Activated naive CD4-positive, alpha-beta T cell treated with anti-CD3 and anti-CD28 coated beads, Interleukin-2, amount 50 U/mL, for 16 hours (primary cell): ENCODE data around the gene FUBP1.
"Not testable (repeated sequence)": the region's sequence is repeated elsewhere in the genome, so short reads cannot be mapped to it uniquely, and the experiment has no call there.

Experiments used
- DNase-seq: peaks from one replicate; pipeline ENCODE4 v3.0.0-alpha.2; 2020

FUBP1 gene

DNA sequence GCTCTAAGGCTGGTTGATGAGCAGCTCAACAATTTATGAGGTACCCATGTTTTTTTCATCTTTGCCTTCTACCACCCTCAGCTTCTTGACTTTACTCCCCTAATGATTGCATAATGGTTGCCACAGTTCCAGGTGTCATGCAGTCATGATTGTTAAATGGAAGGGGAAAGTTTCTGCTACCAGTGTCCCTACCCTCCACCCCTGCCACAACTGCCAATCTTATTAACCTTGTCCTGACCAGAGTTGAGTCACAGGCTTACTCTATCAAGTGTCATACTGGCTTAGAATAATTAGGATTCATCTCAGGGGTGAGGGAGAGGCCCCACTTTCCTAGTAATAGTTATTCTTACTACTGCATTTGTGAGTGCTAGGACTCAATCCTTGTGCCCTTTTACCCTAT is 7.9 kb upstream of the FUBP1 start:
- no peak for DNase-seq

DNA sequence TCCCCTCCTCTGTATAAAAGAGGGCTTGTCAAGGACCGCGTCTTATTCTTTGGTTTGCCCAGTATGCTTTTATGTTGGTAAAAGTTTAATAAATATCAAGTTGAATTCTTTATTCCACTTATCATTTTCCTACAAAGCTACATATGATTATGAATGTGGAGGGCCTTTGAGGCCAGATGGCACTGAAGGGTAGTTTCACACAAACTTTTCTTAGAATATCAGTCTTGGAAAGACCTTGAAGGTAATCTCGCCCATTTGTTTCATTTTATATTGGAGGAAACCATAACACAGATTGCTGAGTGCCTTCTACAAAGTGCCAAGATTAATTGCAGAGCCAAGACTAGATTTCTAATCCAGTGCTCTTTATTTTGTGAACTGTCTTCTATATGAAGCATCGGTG is 5.8 kb upstream of the FUBP1 start:
- DNase-seq = no peak

DNA sequence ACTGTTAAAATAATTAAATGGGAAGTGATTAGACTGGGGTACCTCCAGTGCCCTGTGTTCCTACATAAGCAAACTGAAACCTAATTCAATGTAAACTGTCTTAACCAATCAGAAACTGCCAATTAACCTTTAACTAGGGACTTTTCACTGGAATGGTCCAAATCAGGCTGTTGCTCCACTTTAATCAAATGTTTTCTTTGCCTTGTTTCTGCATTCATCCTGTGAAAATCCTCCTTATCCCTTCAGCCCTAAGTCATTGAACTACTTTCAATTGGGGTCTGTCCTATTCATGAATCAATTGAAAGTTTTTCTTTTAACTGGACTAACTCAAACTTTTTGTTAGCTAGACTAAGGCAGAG is 5.1 kb upstream of the FUBP1 start:
- no peak for DNase-seq

DNA sequence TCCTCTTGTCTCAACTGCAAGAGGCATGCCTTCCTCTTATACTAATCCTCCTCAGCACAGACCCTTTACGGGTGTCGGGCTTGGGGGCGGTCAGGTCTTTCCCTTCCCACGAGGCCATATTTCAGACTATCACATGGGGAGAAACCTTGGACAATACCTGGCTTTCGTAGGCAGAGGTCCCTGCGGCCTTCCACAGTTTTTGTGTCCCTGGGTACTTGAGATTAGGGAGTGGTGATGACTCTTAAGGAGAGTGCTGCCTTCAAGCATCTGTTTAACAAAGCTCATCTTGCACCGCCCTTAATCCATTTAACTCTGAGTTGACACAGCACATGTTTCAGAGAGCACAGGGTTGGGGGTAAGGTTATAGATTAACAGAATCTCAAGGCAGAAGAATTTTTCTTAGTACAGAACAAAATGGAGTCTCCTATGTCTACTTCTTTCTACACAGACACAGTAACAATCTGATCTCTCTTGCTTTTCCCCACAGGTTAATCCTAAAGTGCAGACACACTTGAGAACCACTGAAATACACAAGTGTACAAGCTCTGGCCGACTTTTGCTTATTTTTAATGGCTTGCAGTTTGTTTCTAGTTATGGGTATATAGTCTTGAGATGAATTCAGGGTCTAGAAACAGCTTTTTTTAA is 4.6 kb upstream of the FUBP1 start:
- not testable (repeated sequence) for DNase-seq

DNA sequence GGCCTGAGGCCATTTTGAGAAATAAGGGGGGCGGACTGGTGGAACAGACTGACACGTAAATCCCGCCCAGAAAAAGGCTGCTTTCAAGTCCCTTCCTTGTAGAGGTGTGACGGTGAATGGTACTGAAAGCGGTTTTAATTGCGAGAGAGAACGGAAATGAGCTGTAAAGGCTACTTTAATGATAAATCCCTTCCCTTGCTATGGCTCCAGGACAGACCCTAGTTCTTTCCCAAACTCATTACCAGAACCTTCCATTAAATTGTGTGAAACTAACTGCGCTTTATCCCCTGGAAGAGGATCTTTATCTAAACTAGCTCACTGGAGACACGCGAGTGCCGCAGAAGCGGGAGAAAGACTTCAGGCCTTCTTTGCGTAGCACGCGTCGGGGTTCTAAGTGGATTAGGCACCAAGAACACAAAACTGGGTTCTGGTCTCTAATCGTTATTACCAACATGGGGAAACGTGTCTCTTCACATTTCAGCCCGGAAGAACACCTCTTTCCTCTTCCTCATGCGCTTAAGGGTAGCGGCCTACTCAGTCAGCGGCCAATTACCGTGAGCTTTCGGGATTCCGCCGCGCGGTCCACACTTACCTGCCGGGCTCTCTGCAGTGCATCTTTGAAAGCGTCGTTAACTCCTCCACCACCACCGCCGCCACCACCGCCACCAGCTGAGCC is 441 bp downstream of the FUBP1 start:
- DNase-seq = peak; percentile 74

DNA sequence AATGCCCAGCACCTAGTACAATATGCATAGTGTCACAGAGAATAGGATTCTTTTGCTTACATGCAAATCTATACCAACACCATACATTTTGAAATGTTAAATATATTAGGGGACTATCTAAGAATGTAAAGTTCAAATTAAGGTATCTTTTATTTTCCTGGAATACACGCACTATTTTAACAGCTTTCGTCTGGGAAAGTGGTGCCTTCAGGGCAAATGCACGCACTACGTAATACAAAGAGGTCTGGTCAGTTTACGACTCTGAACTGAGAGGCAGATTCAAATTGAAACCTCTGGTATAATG is 931 bp downstream of the FUBP1 start:
- no peak for DNase-seq

DNA sequence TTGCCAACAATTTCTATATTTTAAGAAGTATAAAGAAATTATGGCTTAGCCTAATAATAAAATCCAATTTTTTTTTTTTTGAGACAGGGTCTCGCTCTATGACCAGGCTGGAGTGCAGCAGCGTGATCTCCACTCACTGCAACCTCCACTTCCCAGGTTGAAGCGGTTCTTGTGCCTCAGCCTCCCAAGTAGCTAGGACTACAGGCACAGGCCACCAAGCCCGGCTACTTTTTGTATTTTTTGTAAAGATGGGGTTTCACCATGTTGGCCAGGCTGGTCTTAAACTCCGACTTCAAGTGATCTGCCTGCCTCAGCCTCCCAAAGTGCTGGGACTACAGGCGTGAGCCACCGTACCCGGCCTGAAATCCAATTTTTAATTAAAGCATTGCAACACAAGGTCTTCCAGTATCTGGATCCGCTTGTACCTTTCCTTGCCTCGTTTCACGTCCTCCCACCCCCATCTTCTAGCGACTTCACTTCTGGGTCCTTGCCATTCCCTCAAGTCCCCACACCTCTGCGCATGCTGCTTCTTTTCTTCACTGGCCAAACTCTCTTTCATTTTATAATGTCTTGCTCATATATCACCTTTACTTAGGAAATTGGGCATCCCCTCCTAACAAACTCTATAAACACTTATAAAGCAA is 2.3 kb downstream of the FUBP1 start:
- DNase-seq = no peak

DNA sequence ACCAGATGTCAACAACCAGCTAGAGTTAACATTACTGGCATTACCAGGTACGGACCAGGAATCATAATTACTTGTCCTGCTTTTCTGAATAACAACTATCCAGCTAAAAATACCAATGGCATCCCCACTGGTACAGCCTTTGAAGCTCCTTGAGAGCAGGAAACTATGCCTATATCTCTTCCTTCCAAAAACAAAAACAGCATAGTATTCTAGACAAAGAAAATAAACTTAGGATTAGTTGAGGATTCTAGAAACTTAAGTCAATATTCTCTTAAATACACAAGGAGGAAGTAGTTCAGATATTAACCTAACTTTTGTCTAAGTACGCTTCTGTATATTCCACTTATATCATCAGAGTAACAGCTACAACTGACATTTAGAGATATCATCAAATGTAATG is 3.0 kb downstream of the FUBP1 start:
- no peak for DNase-seq

DNA sequence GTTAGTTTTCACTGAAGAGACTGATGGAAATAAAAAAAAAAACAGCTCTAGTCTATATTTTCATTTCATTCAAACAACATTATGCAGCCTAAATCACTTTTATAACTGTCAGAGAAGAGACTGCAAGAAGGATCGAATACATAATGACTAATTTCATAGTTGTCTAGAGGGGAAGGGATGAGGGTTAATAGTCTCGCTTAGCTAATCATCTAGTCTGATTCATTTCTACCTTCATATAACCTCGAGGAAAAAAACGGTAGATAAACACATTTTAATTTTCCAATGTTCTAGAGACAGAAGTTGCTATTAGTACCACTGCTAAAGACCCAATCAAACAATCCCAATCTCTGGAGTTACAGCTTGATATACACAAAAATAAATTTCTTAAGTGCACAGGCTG is 3.5 kb downstream of the FUBP1 start:
- no peak for DNase-seq

DNA sequence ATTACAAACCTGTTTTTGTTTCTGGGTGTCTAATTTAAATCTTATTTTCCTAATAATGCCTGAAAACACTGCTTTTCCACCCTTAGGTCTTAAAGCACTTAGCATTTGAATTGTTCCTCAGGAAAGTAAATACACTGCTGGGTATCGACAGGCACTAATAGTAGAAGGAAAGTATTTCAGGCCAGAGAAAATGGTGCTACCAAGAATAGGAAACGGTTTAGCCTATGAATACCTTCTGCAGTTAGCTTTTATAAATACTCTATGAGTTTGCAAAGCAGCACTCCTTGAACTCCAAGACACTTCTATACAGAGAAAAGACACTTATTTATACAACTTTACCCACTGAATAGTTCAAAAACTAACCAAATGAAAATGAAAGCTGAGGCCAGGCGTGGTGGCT is 6.8 kb downstream of the FUBP1 start:
- DNase-seq = no peak

DNA sequence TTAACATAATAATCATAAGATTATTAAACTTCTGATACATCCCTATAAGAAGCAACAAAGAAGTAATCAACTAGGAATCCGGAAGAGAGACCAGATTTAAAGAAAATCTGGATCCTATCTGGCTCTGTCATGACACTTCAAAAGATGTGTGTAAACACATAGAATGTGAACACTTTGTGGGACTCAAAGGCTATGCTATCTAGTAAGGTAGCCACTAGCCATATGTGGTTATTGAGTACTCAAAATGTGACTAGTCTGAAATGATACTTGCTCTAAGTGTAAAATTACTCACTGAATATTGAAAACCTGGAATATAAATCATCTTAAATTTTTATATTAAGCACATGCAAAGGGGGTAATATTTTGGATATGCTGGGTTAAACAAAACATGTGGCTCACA is 8.7 kb downstream of the FUBP1 start:
- DNase-seq = no peak

DNA sequence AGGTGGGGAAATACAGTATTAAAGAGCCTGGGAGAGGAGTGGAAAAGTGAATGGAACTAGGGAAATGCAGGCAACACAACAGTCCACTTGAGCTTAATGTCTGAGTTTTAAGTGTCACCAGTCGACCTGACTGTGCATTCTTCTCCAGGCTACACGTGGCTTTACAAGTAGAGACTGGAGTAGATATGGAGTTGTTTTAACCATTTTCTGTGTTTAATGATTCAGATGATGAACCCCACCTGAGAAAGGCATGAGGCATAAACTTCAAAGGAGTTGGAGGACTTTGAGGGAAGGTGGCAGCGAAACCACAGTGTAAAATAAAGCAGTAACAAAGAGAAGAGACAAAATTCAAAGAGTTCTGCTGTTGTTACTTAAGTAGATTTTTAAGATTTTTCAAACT is 12.6 kb downstream of the FUBP1 start:
- DNase-seq = no peak

DNA sequence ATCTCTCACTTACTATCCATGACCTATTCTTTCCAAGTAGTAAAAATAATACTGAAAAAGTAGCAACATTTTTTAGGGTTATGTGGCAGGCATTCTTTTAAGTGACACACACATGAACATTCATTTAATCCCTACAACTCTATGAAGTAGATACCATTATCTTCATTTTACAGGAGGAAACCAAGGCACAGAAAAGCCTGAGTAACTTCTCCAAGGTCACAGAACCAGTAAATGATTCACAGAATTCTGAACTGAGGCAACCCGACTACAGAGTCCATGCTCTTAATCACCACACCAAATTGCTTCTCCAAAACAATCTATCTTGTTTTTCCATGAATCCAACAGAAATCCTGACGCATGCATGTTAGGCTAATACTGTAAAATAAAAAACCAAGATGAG is 17.5 kb downstream of the FUBP1 start:
- no peak for DNase-seq

DNA sequence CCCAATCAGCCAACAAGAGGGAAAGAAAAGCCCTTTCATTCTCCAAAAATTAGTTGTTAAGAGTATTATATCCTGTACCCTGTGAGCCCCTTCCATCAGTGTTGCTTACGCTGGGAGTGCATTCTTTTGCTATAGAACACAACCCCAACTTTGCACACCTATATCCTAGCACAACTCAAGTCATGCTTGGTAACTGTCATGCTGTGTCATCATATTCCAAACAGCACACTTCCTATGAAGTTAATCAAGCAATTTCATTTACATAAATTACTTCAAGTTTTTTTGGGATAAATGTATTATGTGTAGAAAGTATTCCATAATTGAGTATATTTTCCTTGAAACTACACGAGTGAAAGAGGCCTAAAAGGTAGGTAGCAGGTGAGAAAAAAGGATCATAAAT is 20.0 kb downstream of the FUBP1 start:
- DNase-seq = no peak

DNA sequence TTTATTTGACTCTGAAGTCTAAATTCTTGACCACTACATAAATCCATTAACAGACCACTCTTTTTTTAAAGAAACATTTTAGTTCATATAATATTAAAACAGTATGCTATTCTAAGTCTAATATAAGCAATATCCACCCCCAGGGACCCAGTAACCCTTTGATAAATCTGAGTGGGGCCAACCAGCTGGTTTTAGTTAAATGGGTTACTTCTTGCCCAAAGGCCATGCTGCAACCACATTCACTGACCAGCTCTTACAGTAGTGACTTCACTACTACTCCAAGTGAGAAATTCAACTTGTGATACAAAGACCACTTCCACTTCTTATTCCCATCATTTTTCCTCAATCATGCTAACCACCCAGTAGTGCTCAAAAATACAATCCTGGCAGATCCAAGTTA is 20.5 kb downstream of the FUBP1 start:
- no peak for DNase-seq

DNA sequence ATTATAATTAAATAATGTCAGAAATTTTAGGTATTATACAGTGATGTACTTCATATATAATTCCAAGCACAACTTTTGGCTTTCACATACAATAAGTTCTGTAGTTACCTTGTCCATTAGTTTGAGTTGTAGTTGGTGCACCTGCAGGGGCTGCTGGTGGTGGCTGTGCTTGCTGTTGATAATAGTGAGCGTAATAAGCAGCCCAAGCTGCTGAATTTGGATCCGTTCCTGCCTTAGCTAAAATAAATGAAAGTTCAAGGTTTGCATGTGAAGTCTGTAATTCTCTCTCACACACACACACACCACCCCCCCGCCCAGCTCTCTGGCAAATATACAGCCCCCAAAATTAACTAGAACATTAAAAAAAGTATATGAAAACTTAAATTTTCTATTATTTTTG is 22.4 kb downstream of the FUBP1 start:
- DNase-seq = no peak

DNA sequence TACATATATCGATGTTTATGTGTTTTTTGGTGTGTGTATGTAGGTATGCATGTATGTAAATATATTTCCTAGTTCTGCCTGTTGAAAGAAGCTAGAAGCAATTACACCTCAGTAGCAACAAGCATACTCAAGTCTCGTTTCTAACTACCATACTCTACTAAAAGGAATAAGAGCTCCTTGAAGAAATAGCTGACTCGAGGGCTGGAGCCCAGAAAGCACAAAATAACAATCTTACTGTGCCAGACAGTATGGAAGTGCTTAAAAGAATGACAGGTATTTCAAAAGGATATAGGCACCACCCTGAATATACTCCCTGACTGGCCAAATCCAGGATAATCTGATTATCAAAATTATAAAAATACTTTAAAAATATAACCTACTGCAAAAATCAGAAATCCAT is 23.2 kb downstream of the FUBP1 start:
- no peak for DNase-seq

DNA sequence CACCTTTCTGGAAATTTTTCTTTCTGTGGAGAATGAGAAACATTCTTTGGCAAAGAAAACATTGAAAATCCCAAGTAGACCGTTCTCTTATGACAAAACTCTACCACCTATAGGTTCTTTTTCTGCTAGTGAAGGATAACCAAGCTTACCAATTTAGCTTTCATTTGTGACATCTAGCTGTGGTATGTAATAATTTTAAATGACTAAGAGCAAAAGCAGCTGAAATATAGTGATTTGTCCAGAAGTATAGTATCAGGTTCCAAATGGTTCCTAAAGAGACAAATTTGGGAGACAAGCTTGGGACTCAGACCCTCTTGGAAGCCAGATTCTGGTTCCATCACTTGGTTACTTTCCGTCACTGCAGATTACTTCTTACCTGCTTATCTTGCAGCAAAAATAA is 24.4 kb downstream of the FUBP1 start:
- no peak for DNase-seq

DNA sequence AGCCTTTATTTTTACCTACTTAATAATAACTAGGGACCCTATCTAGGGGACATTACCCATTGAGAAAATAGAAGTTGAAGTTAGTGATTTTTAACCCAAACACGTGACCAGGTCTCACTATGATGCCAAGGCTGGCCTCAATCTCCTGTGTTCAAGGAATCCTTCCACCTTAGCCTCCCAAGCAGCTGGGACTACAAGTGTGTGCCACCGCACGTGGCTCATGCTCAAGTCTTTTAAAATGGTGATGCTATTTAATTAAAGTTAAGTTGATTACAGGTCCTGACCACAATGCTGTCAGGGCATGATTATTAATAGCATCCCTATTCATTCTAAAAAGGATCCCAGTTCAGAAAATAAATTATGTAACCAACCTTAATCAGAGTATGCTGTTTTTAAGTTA is 25.0 kb downstream of the FUBP1 start:
- no peak for DNase-seq

DNA sequence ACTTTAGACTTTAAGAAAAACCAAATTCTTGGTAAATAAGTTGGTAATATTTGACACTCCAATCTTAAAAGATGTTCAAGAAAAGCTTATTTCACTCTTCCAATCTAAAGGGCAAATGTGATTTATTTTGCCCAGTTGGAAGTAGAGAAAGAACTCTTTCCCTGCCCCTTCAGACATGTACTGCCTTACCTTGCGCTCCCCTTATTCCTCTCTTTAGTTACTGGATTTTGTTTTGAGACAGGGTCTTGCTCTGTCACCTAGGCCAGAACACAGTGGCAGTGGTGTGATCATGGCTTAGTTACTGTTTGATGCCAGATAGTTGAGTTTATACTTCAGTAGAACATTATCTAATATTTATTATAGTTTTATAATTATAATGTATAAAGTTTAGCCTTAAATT is 27.5 kb downstream of the FUBP1 start:
- DNase-seq = no peak

DNA sequence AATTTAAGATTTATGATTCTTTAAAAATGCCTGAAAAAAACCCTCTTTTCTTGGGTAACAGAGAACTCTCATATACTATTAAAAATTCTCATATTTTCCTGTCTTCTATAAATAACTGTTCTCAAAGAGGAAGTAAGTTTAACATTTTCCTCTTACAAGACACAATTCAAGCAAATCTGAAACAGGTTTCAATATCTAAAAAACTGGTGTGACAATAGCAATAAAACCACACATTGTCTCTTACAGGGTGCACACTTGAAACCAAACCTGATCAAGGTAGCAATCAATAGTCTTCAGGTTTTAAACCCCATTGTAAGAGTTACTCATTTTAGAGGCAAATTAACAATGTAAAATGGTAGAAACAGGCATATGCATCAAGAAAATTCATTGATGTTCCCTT is 28.0 kb downstream of the FUBP1 start:
- no peak for DNase-seq

DNA sequence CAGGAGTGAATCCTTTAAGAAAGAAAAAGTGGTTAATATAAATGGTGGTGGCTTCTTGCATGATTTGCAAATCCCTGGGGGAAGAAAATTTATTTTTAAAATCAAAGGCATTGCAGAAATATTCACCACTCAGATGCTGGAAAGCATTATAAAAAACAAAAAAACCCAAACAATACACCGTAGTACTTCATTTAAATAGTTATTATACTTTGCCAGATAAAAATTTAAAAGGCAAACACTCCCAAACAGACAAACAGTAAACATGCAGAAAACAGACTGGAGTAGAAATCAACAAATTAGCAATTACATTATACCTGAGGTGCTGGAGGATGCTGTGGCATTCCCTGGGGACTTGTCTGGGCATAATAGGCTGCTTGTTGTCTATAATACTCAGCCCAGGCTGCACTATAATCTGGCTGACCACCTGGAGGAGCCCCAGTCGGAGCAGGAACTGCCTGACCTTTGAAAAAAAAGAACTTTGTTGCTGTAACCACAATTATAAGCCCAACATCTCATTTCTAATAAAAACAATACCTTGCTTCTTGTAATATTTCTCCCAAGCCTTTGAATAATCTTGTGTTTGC is 29.9 kb downstream of the FUBP1 start:
- no peak for DNase-seq

DNA sequence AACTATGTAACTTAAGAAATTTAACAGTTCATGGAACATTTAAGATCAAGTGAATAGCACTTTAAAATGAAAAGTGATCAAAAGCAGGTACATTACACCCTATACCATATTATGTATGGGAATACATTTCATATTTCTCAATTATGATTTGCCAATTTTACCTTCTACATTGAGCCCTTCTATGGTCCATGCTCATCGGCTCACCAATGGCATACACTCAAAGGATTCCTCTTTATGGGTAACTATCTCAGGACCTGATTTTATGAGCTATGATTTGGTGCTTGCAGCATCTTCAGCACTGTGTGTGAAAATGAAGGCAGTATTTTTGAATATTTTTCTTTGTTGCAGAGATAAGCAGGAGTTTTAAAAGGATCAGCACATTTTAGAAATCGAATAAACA is 33.5 kb downstream of the FUBP1 start:
- DNase-seq = no peak

DNA sequence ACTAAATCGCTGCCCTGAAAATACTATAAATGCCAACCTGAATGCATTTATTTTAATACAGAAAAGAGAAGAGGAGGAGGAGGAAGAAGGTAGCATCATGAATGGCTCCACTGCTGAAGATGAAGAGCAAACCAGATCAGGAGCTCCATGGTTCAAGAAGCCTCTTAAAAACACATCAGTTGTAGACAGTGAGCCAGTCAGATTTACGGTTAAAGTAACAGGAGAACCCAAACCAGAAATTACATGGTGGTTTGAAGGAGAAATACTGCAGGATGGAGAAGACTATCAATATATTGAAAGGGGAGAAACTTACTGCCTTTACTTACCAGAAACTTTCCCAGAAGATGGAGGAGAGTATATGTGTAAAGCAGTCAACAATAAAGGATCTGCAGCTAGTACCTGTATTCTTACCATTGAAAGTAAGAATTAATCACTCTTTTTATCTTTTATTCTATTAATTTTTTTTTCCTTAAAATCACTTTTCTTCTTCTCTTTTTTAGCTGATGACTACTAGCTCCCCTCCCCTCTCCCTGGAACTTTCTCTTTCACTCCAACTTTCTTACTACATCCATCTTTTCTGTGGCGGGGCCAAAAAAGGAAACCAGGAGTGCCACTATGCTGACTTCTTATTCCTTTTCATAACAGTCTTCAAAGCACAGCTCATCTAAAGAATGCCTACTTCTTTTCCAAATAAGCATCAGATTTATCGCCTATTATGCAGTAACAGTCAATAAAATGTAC is 36.3 kb downstream of the FUBP1 start:
- no peak for DNase-seq
